Esophagus squamous epithelium (tissue), 5 donors: ENCODE data around the gene MGMT. TPM values are rescaled to one million over a fixed set of nuclear protein-coding genes. Genes with fewer than 3 reads are reported as not detected.

ENCODE experiments used
- DNase-seq: peaks from one replicate; lab custom pipeline; 2025; lab: John Stamatoyannopoulos, UW
- H3K27ac ChIP-seq, 4 donors: fragments of 200-600 bp; sonication (generic); one replicate each; pipeline ENCODE4 v1.5.1; 2016 to 2019; ENCODE audit warnings: mild to moderate bottlenecking in 1 of 4
- H3K27me3 ChIP-seq, 4 donors: fragments of 200-600 bp; sonication (generic); 1 replicate in 3 of 4; 2 replicates in 1 of 4; pipeline versions ENCODE4 v1.5.1 to v1.6.0; 2017 to 2021; ENCODE audit warnings: antibody characterized with exemption in 1 of 4
- H3K36me3 ChIP-seq, 3 donors: fragments of 200-600 bp; sonication (generic); one replicate each; pipeline ENCODE4 v1.5.1; 2016 to 2019
- H3K4me1 ChIP-seq, 3 donors: fragments of 200-600 bp; sonication (generic); one replicate each; pipeline ENCODE4 v1.5.1; 2017 to 2019
- H3K4me3 ChIP-seq, 4 donors: fragments of 200-600 bp; sonication (generic); 1 replicate in 3 of 4; 2 replicates in 1 of 4; pipeline ENCODE4 v1.5.1; 2016 to 2019; ENCODE audit warnings: mild to moderate bottlenecking in 2 of 4, moderate library complexity in 1 of 4
- H3K9me3 ChIP-seq, 3 donors: fragments of 200-600 bp; sonication (generic); one replicate each; pipeline ENCODE4 v1.5.1; 2016 to 2019
- CTCF ChIP-seq, 6 experiments: fragments of 450-650 bp in 4 of 6; fragments of 200-600 bp in 2 of 6; sonication (generic) in 2 of 6; IDR thresholded peaks; one replicate each; pipeline ENCODE4 v1.5.1; 2016 to 2019; ENCODE audit warnings: antibody characterized with exemption in 6 of 6, mild to moderate bottlenecking in 4 of 6, moderate library complexity in 4 of 6
- POLR2A ChIP-seq, 4 donors: fragments of 450-650 bp; IDR thresholded peaks; one replicate each; pipeline ENCODE4 v1.6.1; 2017; ENCODE audit warnings: antibody characterized with exemption in 4 of 4, mild to moderate bottlenecking in 4 of 4, moderate library complexity in 3 of 4
- WGBS, 2 donors: methylation state at CpG; one replicate each; pipeline ENCODE4 v1.1.5; 2018; 5-methylcytosine and 5-hydroxymethylcytosine counted together
- intact Hi-C: fragments of 100-400 bp; cut with DNase I; formaldehyde crosslinking; loops from one replicate; pipeline ENCODE4 v1.15.0; 2022
- total RNA-seq, 4 donors: library from RNA; depleted of rRNA; stranded (reverse); fragments of >200 nt; gene quantifications; one replicate each; pipeline ENCODE4 v1.1.0, GENCODE V29; 2016
- donor health status: DM: yes; HTN: yes; CAD: no.

The MGMT gene
- total RNA-seq, 4 donors from 2014 or later = 15.6 to 28.8 (median 18.4) TPM

DNA sequence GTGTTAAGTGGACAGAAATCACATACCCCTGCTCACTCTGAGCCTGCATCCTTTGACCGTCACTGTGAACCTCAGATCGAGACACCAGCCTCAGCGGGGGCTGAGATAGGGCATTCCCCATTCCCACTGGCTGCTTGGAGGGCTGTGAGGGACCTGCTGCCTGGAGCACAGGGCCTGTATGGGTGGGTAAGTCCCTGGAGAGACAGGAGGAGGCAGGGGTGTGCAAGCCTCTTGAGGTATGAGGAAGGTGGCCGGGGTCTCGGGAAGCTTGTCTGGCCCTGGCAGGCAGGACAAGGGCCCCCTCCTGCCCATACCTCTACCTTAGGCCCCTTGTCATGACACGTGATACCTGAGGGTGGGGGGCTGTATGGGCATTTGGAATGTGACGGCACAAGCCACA is 187.4 kb downstream of the MGMT start:
- Histone ChIP-seq H3K27ac (no peak overlapping the region), H3K4me1 (no peaks in the 10 kb centered on the region), H3K36me3 (no peaks in the 10 kb centered on the region), H3K27me3 (no peaks in the 10 kb centered on the region), H3K9me3 (no peaks in the 10 kb centered on the region), H3K4me3 (no peak overlapping the region)
- intact Hi-C loops = no loop called here
- DNase-seq = no peak
- TF ChIP-seq POLR2A (IDR thresholded peaks at IDR 0.05) (no peak), CTCF (IDR thresholded peaks at IDR 0.05) (no peak)
- 96 to 100% methylated on average over 1 to 4 of the region's 7 CpGs for WGBS, 2 donors

DNA sequence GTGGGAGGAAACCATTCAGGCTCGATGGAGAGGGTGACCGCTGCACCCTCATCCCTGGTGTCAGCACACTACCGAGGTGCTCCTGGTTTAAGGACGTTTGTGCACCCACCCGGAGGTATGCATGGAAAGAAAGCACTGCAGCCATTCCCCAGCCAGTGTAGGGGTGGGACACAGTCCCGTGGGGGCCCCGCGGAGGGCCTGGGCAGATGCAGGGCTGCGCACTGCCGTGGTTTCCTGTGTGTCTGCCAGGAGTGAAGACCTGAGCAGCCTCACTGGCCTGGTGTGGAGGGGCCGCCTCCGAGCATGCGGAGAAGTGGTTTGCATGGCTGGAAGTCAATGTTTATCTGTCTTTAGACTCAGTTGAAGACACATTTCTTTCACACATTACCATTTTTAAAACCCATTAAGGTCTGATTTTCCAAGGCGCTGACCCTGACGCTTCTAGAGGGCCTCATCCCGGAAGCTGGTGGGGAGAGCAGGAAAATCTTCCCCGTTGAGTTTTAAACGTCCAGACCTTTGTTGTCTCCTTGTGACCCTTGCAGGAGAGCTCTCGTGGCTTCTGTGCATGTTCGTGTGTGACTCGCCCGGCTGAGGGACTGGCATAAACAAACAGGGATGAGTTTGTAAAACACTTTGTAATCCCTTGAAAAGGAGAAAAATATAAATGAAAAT is 188.1 kb downstream of the MGMT start:
- 82 to 85% methylated on average over 10 to 18 of the region's 22 CpGs for WGBS, 2 donors
- TF ChIP-seq CTCF (IDR thresholded peaks at IDR 0.05) (no peak), POLR2A (IDR thresholded peaks at IDR 0.05) (no peak)
- Histone ChIP-seq H3K27ac (no peak overlapping the region), H3K9me3 (no peaks in the 10 kb centered on the region), H3K36me3 (no peaks in the 10 kb centered on the region), H3K4me3 (no peak overlapping the region), H3K27me3 (no peaks in the 10 kb centered on the region), H3K4me1 (no peaks in the 10 kb centered on the region)
- DNase-seq = no peak
- intact Hi-C loops = no loop called here

GRCh38 chr10:129655679-129656031 is 188.6 kb downstream of the MGMT start:
- intact Hi-C loops = no loop called here
- H3K9me3 ChIP-seq = no peaks in the 10 kb centered on the region
- H3K4me3 ChIP-seq = no peak overlapping the region
- 90 to 92% methylated on average over 4 to 8 of the region's 8 CpGs for WGBS, 2 donors
- TF ChIP-seq POLR2A (IDR thresholded peaks at IDR 0.05) (no peak), CTCF (IDR thresholded peaks at IDR 0.05) (no peak)
- DNase-seq = no peak
- no peak overlapping the region for H3K27ac ChIP-seq
- no peaks in the 10 kb centered on the region for H3K36me3 ChIP-seq
- no peaks in the 10 kb centered on the region for H3K27me3 ChIP-seq
- H3K4me1 ChIP-seq = no peaks in the 10 kb centered on the region

DNA sequence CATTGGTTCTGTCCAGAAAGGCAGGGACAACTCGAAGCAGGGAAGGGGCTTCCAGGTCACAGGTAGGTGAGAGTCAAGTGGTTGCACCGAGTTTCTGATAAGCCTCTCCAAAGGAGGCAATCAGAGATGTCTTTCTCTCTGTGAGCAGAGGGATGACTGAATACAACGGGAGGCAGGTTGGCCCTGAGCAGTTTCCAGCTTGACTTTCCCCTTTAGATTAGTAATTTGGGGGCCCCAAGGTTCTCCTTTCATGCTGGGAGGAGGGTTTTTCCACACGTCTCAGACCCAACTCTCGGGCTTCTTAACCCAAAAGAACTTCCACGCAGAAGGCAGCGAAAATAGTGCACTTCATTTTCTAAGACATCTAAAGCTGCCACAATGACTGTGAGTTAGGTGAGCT is 189.6 kb downstream of the MGMT start:
- no peaks in the 10 kb centered on the region for H3K36me3 ChIP-seq
- no peak for DNase-seq
- no peaks in the 10 kb centered on the region for H3K4me1 ChIP-seq
- TF ChIP-seq CTCF (IDR thresholded peaks at IDR 0.05) (no peak), POLR2A (IDR thresholded peaks at IDR 0.05) (no peak)
- WGBS, 2 donors = 74 to 88% methylated on average over 7 of the region's 7 CpGs
- no peak overlapping the region for H3K4me3 ChIP-seq
- H3K9me3 ChIP-seq = no peaks in the 10 kb centered on the region
- intact Hi-C loops = no loop called here
- H3K27me3 ChIP-seq = no peaks in the 10 kb centered on the region
- no peak overlapping the region for H3K27ac ChIP-seq

DNA sequence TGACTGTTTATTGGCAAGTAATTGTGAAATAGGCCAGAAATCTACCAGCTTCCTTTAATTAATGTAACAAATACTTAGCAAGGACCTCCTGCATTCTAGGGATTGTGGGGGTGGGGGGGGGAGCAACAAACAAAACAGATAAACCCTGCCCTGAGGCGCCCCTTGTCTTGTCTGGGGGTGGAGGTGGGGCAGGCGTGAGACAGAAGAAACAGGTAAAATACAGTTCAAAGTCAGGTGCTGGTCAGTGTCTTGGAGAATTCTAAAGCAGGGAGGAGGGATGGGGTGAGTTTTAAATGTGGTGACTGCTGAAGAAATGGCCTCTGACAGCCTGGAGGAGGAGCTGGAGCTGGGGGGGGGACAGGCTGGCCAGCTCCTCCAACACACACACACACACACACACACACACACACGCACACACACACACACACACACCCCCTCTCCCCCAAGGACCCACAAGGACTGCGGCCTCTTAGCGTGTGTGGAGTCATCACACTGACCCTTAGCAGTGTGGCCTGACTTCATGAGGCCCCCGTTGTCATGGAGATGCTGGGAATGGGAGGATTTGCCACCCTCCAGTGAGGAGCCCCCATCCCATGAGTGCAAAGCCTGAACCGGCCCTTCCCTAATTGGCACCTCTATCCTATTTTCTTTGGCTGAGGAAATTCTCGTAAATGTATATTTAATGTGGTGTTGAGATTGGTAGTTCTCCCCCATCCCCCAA is 190.4 kb downstream of the MGMT start:
- intact Hi-C loops = no loop called here
- no peaks in the 10 kb centered on the region for H3K4me1 ChIP-seq
- 89 to 90% methylated on average over 8 of the region's 8 CpGs for WGBS, 2 donors
- H3K9me3 ChIP-seq = no peaks in the 10 kb centered on the region
- H3K36me3 ChIP-seq = no peaks in the 10 kb centered on the region
- no peaks in the 10 kb centered on the region for H3K27me3 ChIP-seq
- no peak overlapping the region for H3K27ac ChIP-seq
- TF ChIP-seq POLR2A (IDR thresholded peaks at IDR 0.05) (no peak), CTCF (IDR thresholded peaks at IDR 0.05) (no peak)
- DNase-seq = no peak
- H3K4me3 ChIP-seq = no peak overlapping the region
